ENCODE data around the gene DYRK1A.

Gene DYRK1A

GRCh38 chr21:37561506-37561905 lies 194.9 kb downstream of the DYRK1A start:
- no peaks in the 10 kb centered on the region for H3K36me3 ChIP-seq (replicated peaks; ENCODE audit: insufficient read depth, low read length)
- no peak overlapping the region for H3K4me2 ChIP-seq (ENCODE audit: low read depth, low read length)
- H3K9me2 ChIP-seq (replicated peaks; ENCODE audit: insufficient read depth, low read length) = no peaks in the 10 kb centered on the region
- H3K9ac ChIP-seq (ENCODE audit: low read length) = no peak overlapping the region
- H3F3A ChIP-seq (ENCODE audit: insufficient read depth, low read length) = peaks cover 18% of the 10 kb centered on the region
- H2AFZ ChIP-seq (ENCODE audit: low read length) = no peak overlapping the region
- no peak overlapping the region for H3K27ac ChIP-seq (ENCODE audit: low read length)
- H3K27me3 ChIP-seq (replicated peaks; ENCODE audit: insufficient read depth, low read length) = no peaks in the 10 kb centered on the region
- H4K20me1 ChIP-seq (ENCODE audit: insufficient read depth, low read length) = no peaks in the 10 kb centered on the region
- H3K79me2 ChIP-seq (ENCODE audit: low read length) = 0 out of 2 replicates have a peak, but pooled peaks cover 6% of the 10 kb centered on the region
- H3K4me1 ChIP-seq (ENCODE audit: low read length) = peaks cover 23% of the 10 kb centered on the region
- no peak overlapping the region for H3K4me3 ChIP-seq (ENCODE audit: low read length)
- no peaks in the 10 kb centered on the region for H3K9me3 ChIP-seq (replicated peaks; ENCODE audit: insufficient read depth, low read length)
- TF ChIP-seq EZH2phosphoT487 (IDR thresholded peaks at IDR 0.05; ENCODE audit: low read length) (no peak), EZH2 (optimal IDR thresholded peaks at IDR 0.05; ENCODE audit: low read depth, low read length) (no peak)
- TF ChIP-seq, protein P1, sequence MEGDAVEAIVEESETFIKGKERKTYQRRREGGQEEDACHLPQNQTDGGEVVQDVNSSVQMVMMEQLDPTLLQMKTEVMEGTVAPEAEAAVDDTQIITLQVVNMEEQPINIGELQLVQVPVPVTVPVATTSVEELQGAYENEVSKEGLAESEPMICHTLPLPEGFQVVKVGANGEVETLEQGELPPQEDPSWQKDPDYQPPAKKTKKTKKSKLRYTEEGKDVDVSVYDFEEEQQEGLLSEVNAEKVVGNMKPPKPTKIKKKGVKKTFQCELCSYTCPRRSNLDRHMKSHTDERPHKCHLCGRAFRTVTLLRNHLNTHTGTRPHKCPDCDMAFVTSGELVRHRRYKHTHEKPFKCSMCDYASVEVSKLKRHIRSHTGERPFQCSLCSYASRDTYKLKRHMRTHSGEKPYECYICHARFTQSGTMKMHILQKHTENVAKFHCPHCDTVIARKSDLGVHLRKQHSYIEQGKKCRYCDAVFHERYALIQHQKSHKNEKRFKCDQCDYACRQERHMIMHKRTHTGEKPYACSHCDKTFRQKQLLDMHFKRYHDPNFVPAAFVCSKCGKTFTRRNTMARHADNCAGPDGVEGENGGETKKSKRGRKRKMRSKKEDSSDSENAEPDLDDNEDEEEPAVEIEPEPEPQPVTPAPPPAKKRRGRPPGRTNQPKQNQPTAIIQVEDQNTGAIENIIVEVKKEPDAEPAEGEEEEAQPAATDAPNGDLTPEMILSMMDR (IDR thresholded peaks at IDR 0.05; ENCODE audit: low read length) = no peak
- DNase-seq = no peak

DNA sequence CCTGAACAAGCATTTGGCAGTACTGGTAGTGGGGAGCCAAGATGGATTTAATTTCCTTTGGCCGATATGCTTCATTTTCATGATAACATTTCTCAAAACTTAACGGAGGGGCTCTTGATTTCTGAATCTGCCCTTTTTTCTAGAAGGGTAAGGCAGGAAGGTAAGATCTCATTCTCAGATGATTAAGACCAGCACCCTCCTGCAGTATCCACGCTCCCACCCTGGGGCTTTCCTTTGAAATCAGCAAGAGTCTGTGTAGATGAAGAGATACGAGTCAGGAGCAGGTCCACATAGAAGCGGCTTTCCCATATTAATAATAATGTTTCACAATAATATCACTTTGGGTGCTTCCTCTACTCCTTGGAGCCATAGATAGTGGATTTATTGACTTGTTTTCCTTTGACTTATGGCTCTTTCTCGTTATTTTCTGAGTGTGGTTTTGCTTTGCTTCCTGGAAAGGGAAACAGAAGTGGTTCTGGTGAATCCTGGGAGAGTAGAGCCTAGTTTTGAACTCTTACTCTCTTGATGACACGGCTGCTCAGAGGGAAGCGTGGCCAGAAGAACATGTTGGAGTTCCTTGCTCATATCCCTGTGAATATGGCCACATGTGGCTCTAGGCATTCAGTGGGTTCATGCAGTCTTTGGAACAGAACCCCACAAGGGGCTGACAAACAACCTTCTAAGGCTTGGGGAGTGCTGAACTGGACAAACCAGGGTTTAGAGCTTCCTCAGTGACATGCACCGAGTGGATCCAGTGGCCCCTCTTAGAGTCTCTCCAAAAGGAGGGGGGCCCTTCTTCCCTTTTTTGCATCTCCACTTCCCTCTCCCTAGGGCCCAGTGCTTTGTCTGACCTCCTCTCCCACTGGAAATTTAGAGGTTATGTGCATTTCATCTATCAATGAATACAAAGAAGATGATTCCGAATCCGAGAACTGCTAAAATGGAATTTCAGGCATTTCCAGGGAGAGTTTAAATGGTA lies 195.7 kb downstream of the DYRK1A start:
- H3K79me2 ChIP-seq (ENCODE audit: low read length) = 0 out of 2 replicates have a peak, but pooled peaks cover 6% of the 10 kb centered on the region
- no peak for DNase-seq
- no peaks in the 10 kb centered on the region for H3K36me3 ChIP-seq (replicated peaks; ENCODE audit: insufficient read depth, low read length)
- H3K9me3 ChIP-seq (replicated peaks; ENCODE audit: insufficient read depth, low read length) = no peaks in the 10 kb centered on the region
- no peak overlapping the region for H3K9ac ChIP-seq (ENCODE audit: low read length)
- no peaks in the 10 kb centered on the region for H3K27me3 ChIP-seq (replicated peaks; ENCODE audit: insufficient read depth, low read length)
- TF ChIP-seq EZH2phosphoT487 (IDR thresholded peaks at IDR 0.05; ENCODE audit: low read length) (no peak), EZH2 (optimal IDR thresholded peaks at IDR 0.05; ENCODE audit: low read depth, low read length) (no peak)
- H3K27ac ChIP-seq (ENCODE audit: low read length) = no peak overlapping the region
- no peak overlapping the region for H2AFZ ChIP-seq (ENCODE audit: low read length)
- H3K9me2 ChIP-seq (replicated peaks; ENCODE audit: insufficient read depth, low read length) = no peaks in the 10 kb centered on the region
- H3K4me2 ChIP-seq (ENCODE audit: low read depth, low read length) = no peak overlapping the region
- H3K4me3 ChIP-seq (ENCODE audit: low read length) = no peak overlapping the region
- H4K20me1 ChIP-seq (ENCODE audit: insufficient read depth, low read length) = no peaks in the 10 kb centered on the region
- H3K4me1 ChIP-seq (ENCODE audit: low read length) = peaks cover 20% of the 10 kb centered on the region
- peaks cover 16% of the 10 kb centered on the region for H3F3A ChIP-seq (ENCODE audit: insufficient read depth, low read length)

- DNase-seq = peak; percentile 32
- no peaks in the 10 kb centered on the region for H3K27me3 ChIP-seq (replicated peaks; ENCODE audit: insufficient read depth, low read length)
- peak overlapping the region; percentile 88 for H3K4me2 ChIP-seq (ENCODE audit: low read depth, low read length)
- no peaks in the 10 kb centered on the region for H3K36me3 ChIP-seq (replicated peaks; ENCODE audit: insufficient read depth, low read length)
- H2AFZ ChIP-seq (ENCODE audit: low read length) = peak overlapping the region; percentile 96
- peak overlapping the region; percentile 86 for H3K9ac ChIP-seq (ENCODE audit: low read length)
- peak overlapping the region; percentile 84 for H3K4me3 ChIP-seq (ENCODE audit: low read length)
- peak overlapping the region; percentile 89; the same call in 1 of the 2 replicates for H3K27ac ChIP-seq (ENCODE audit: low read length)
- peaks cover 15% of the 10 kb centered on the region for H3K4me1 ChIP-seq (ENCODE audit: low read length)
- no peaks in the 10 kb centered on the region for H3K9me2 ChIP-seq (replicated peaks; ENCODE audit: insufficient read depth, low read length)
- H3F3A ChIP-seq (ENCODE audit: insufficient read depth, low read length) = peaks cover 14% of the 10 kb centered on the region; the same call in 1 of the 2 replicates
- 0 out of 2 replicates have a peak, but pooled peaks cover 6% of the 10 kb centered on the region for H3K79me2 ChIP-seq (ENCODE audit: low read length)
- no peaks in the 10 kb centered on the region for H4K20me1 ChIP-seq (ENCODE audit: insufficient read depth, low read length)
- TF ChIP-seq EZH2 (optimal IDR thresholded peaks at IDR 0.05; ENCODE audit: low read depth, low read length) (no peak), EZH2phosphoT487 (IDR thresholded peaks at IDR 0.05; ENCODE audit: low read length) (no peak)
- TF ChIP-seq, protein P1 (IDR thresholded peaks at IDR 0.05; ENCODE audit: low read length) = no peak
- no peaks in the 10 kb centered on the region for H3K9me3 ChIP-seq (replicated peaks; ENCODE audit: insufficient read depth, low read length)
These were observed 196.5 kb downstream of the DYRK1A start for GRCh38 chr21:37562920-37563640.

All from MM.1S (cell line).